Fibroblast of skin of back (primary cell): ENCODE results near the gene OR8S1.

ENCODE experiments used
- DNase-seq: peaks from one replicate; pipeline ENCODE4 v3.0.0-alpha.2; 2013

OR8S1 gene

GRCh38 chr12:48556631-48557030 lies 31.2 kb downstream of the OR8S1 start:
- DNase-seq = no peak

- no peak for DNase-seq
Measured at GRCh38 chr12:48557919-48558318, 32.5 kb downstream of the OR8S1 start.

GRCh38 chr12:48567731-48568130 lies 42.3 kb downstream of the OR8S1 start:
- DNase-seq = no peak

GRCh38 chr12:48569946-48570345 lies 44.5 kb downstream of the OR8S1 start, which contains the start of gene LALBA:
TSS of gene LALBA (minus strand) at chr12:48570046. CDS start at chr12:48570020, 26 bp downstream.
- DNase-seq = no peak

- no peak for DNase-seq
Measured at GRCh38 chr12:48572326-48572725, 46.9 kb downstream of the OR8S1 start.
